OCI-LY7 (cell line): ENCODE results near the gene CHD8. TPM values are rescaled to one million over a fixed set of nuclear protein-coding genes. Genes with fewer than 3 reads are reported as not detected.

Source experiments
- BruUV-seq: library from RNA; stranded (reverse); fragments of 400-500 nt; replicated peaks from 2 replicates; lab custom pipeline; 2021; lab: Mats Ljungman, UMichigan
- CTCF ChIA-PET: fragments of 300-600 bp; sonication (Branson Sonifier 250); formaldehyde crosslinking; loops from one replicate; lab custom pipeline; 2022; ENCODE audit warnings: antibody characterized with exemption; ENCODE audit not compliant: unreplicated experiment; lab: Charles Lee
- POLR2A ChIA-PET: fragments of 300-600 bp; sonication (Branson Sonifier 250); formaldehyde crosslinking; loops from one replicate; lab custom pipeline; 2022; ENCODE audit warnings: antibody characterized with exemption; lab: Charles Lee
- DNase-seq: peaks from one replicate; pipeline ENCODE4 v3.0.0-alpha.2; 2015; ENCODE audit warnings: low spot score
- H2AFZ ChIP-seq: fragments of 200-600 bp; sonication (generic), shearing (Covaris generic); 2 replicates; pipeline ENCODE4 v1.6.1; 2014; ENCODE audit warnings: mild to moderate bottlenecking, antibody characterized with exemption, low read length, moderate library complexity
- H3K27ac ChIP-seq: fragments of 200-600 bp; sonication (generic); 2 replicates; pipeline ENCODE4 v1.5.1; 2014; ENCODE audit warnings: mixed run types, low read depth, mild to moderate bottlenecking, moderate library complexity, low read length, inconsistent platforms; ENCODE audit not compliant: poor library complexity, severe bottlenecking
- H3K36me3 ChIP-seq: fragments of 200-600 bp; sonication (generic); 2 replicates; pipeline ENCODE4 v1.6.1; 2014; ENCODE audit warnings: mild to moderate bottlenecking, antibody characterized with exemption, low read length, moderate library complexity, mixed read lengths; ENCODE audit not compliant: insufficient read depth
- H3K4me1 ChIP-seq: fragments of 200-600 bp; sonication (generic); 2 replicates; pipeline ENCODE4 v1.5.1; 2014; ENCODE audit warnings: mild to moderate bottlenecking, low read length; ENCODE audit not compliant: insufficient read depth, poor library complexity, severe bottlenecking
- H3K4me2 ChIP-seq: fragments of 200-600 bp; sonication (generic); 2 replicates; pipeline ENCODE4 v1.6.1; 2014; ENCODE audit warnings: mild to moderate bottlenecking, low read length
- H3K4me3 ChIP-seq: fragments of 200-600 bp; sonication (generic); 2 replicates; pipeline ENCODE4 v1.5.1; 2014; ENCODE audit warnings: mild to moderate bottlenecking, low read depth, low read length; ENCODE audit not compliant: poor library complexity, severe bottlenecking
- H3K79me2 ChIP-seq: fragments of 200-600 bp; sonication (generic); 2 replicates; pipeline ENCODE4 v1.6.1; 2016; ENCODE audit warnings: low read depth, mild to moderate bottlenecking, low read length, moderate library complexity, mixed read lengths; ENCODE audit not compliant: insufficient read depth
- H3K9me2 ChIP-seq: fragments of 200-600 bp; sonication (generic); 2 replicates; pipeline ENCODE4 v1.6.1; 2016; ENCODE audit warnings: mild to moderate bottlenecking, low read length, mixed read lengths; ENCODE audit not compliant: insufficient read depth
- H3K9me3 ChIP-seq: fragments of 200-600 bp; sonication (generic); 2 replicates; pipeline ENCODE4 v1.6.1; 2014; ENCODE audit warnings: mild to moderate bottlenecking, mixed run types, low read length, mixed read lengths
- H4K20me1 ChIP-seq: fragments of 200-600 bp; sonication (generic); 2 replicates; pipeline ENCODE4 v1.6.1; 2014; ENCODE audit warnings: mild to moderate bottlenecking, antibody characterized with exemption, low read length, moderate library complexity, mixed read lengths; ENCODE audit not compliant: insufficient read depth
- CTCF ChIP-seq: fragments of 200-600 bp; sonication (generic); conservative IDR thresholded peaks from 2 replicates; pipeline ENCODE4 v1.5.1; 2014; ENCODE audit warnings: mild to moderate bottlenecking, antibody characterized with exemption, low read length, moderate library complexity, mixed read lengths
- EZH2phosphoT487 ChIP-seq: fragments of 200-600 bp; sonication (generic); IDR thresholded peaks from 2 replicates; pipeline ENCODE4 v1.6.1; 2018; ENCODE audit warnings: low read depth, borderline replicate concordance, mild to moderate bottlenecking, mixed run types, antibody characterized with exemption, low read length, moderate library complexity, mixed read lengths
- intact Hi-C: fragments of 100-400 bp; cut with micrococcal nuclease; formaldehyde crosslinking; loops from one replicate; pipeline ENCODE4 v1.10.0; 2022; ENCODE audit not compliant: unreplicated experiment
- total RNA-seq, 2 experiments: library from RNA; depleted of rRNA in 1 of 2; stranded (reverse); fragments of >200 nt in 1 of 2; shearing (Covaris generic) in 1 of 2; gene quantifications; 2 replicates each; pipeline ENCODE4 v1.2.3, GENCODE V29; 2014 to 2022

The CHD8 gene
- total RNA-seq, 2 experiments from 2014 or later = 64.1 to 115 TPM

- no peak for TF ChIP-seq EZH2phosphoT487
- TF ChIP-seq CTCF = no peak
- H3K36me3 ChIP-seq = peaks cover 14% of the 10 kb centered on the region; the same call in 1 of the 2 replicates
- BruUV-seq = no TSS peak
- no peak overlapping the region for H3K27ac ChIP-seq
- ChIA-PET POLR2A (no interaction called here), CTCF (no interaction called here)
- H3K79me2 ChIP-seq = peaks cover 59% of the 10 kb centered on the region
- no peak overlapping the region for H3K4me3 ChIP-seq
- H3K9me3 ChIP-seq = no peaks in the 10 kb centered on the region
- 0 out of 2 replicates have a peak, but pooled peaks cover 6% of the 10 kb centered on the region for H4K20me1 ChIP-seq
- H2AFZ ChIP-seq = no peak overlapping the region
- no peak for DNase-seq
- H3K4me1 ChIP-seq = peaks cover 14% of the 10 kb centered on the region
- H3K4me2 ChIP-seq = no peak overlapping the region
- H3K9me2 ChIP-seq = no peaks in the 10 kb centered on the region
- intact Hi-C loops = no loop called here
Observed at GRCh38 chr14:21440859-21441258, 15.1 kb downstream of the CHD8 start.

- intact Hi-C loops = loop anchor here (1.0 to 5.0 kb wide), 3 partner anchors 19 to 170 kb away; partner anchors contain the start of genes CHD8, HNRNPC and SUPT16H
- Histone ChIP-seq H4K20me1 (peaks cover 21% of the 10 kb centered on the region), H3K27ac (peak overlapping the region; percentile 36), H3K4me3 (peak overlapping the region; percentile 81), H3K4me2 (peak overlapping the region; percentile 73), H3K4me1 (peaks cover 21% of the 10 kb centered on the region), H3K9me3 (no peaks in the 10 kb centered on the region), H2AFZ (peak overlapping the region; percentile 17; the same call in 1 of the 2 replicates), H3K79me2 (peaks cover 75% of the 10 kb centered on the region), H3K36me3 (peaks cover 35% of the 10 kb centered on the region), H3K9me2 (no peaks in the 10 kb centered on the region)
- TF ChIP-seq EZH2phosphoT487 (no peak), CTCF (no peak)
- CTCF ChIA-PET = interaction anchor here (0.5 to 1.1 kb wide), 6 partner anchors 11 to 334 kb away, joined by 3 to 5 read pairs (median 3); partner anchors contain the start of genes CHD8 and SALL2
- POLR2A ChIA-PET = interaction anchor here (0.6 to 3.6 kb wide), 19 partner anchors 9 to 297 kb away, joined by 3 to 35 read pairs (median 3); partner anchors contain the start of genes CHD8, RAB2B, SALL2 and TOX4
- no TSS peak for BruUV-seq
- DNase-seq = peak; percentile 100
Observed at GRCh38 chr14:21437063-21437901, 18.6 kb downstream of the CHD8 start.
